Retina (tissue), 1 donor: ENCODE data around the gene UBXN4.

Source experiments
- DNase-seq: peaks from one replicate; pipeline ENCODE4 v3.0.0-alpha.2; 2016

The UBXN4 gene

DNA sequence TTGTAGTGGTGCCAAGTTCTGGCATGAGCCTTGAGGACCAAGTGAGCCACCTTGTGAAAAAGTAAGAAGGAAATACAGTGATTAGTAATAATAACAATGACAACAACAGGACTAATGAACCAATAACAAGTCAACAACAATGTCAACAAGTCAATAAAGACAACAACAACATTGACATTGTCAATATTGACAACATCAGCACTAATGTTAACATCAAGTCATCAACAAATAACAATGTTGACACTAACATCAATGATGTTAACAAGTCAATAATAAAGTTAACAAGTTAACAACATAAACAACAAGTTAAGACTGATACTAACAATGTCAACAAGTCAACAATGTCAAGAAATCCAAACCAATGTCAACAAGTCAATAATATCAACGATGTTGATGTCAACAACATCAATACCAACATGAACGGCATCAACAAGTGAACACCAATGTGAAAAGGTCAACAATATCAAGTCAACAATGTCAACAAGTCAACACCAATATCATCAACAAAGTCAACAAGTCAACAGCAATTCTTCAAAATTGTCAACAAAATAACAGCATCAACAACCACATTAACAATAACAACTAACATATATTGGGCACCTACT lies 71.4 kb downstream of the UBXN4 start:
- no peak for DNase-seq

- DNase-seq = no peak
Measured at GRCh38 chr2:135815269-135815668, 73.6 kb downstream of the UBXN4 start.

GRCh38 chr2:135817466-135817865 lies 75.8 kb downstream of the UBXN4 start:
- DNase-seq = no peak

GRCh38 chr2:135817951-135818350 lies 76.3 kb downstream of the UBXN4 start:
- DNase-seq = no peak

- DNase-seq = no peak
Measured at GRCh38 chr2:135818937-135819610, 77.4 kb downstream of the UBXN4 start.

DNA sequence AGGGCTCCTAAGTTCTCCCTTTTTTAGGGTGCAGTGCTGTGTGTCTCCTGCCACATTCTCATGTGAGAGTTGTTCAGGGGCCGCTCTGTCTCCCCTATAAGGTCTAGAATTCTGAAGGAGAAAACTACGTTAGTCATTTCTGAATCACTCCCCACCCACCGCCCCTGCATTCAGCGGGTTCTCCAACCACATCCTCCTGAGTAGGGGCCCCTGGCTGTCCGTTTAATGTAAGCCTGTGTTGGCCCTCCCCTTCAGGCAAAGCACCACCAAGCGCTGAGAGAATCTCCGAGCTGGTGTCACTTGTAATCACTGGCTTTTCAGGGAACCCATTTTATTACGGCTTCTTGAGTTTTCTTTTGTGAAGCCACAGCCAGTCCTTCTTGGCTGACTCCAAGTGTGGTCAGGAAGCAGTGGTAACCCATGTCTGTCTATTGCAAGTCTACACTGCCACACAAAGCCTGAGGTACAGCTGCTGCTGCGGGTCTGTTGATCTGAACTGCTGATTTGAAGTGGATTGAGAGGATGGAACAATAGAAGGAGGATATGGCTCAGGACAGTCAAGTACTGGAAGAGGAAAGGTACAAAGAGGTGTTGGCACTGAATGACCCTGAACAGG lies 78.5 kb downstream of the UBXN4 start:
- DNase-seq = no peak

DNA sequence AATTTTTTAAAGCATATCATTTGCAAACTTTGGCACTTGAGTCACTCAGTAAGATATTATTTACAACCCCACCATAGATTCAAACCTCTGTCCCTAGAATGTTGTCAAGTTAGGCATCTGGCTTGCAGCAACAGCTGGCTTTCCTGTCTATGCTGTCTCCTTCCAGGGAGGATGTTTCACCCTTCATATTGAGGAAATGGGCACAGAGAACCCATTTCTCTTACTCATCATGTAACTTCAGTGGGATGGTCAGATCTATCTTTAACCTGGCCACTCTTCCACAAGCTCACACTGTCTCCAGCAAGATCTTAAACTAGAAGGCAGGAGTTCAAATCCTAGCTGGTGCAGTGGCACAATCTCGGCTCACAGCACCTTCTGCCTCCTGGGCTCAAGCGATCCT lies 79.5 kb downstream of the UBXN4 start:
- no peak for DNase-seq

DNA sequence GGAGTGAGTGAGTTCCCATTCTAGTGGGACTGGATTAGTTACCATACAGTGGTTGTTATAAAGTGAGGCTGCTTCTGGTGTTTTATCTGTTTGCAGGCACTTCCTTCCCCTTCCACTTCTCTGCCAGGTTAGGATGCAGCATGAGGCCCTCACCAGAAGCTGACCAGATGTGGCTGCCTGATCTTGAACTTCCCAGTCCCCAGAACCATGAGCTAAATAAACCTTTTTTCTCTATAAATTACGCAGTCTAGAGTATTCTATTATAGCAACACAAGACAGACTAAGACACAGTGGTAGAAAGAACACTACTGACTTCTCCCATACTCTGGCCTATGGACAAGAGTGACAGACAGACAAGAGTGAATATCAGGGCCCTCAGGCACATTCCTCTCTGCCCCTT lies 81.2 kb downstream of the UBXN4 start:
- no peak for DNase-seq

DNA sequence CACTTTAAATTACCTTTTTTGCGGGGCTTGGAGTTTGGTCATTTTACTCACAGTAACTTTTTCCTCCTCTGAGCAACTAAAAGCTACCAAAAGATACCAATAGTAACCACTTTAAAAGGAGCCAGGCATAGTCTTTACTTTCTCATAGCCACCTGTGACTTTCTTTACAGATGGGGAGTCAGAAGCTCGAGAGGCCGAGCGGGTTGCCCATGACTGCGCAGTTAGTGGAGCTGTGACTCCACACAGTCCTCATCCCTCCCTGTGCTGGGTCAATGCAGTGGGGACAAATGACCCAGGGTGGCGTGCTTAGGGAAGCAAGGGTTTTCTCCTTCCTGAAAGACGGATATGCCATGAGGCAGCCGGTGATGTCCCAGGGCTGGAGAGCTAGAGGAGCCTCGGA lies 83.5 kb downstream of the UBXN4 start:
- DNase-seq = no peak

DNA sequence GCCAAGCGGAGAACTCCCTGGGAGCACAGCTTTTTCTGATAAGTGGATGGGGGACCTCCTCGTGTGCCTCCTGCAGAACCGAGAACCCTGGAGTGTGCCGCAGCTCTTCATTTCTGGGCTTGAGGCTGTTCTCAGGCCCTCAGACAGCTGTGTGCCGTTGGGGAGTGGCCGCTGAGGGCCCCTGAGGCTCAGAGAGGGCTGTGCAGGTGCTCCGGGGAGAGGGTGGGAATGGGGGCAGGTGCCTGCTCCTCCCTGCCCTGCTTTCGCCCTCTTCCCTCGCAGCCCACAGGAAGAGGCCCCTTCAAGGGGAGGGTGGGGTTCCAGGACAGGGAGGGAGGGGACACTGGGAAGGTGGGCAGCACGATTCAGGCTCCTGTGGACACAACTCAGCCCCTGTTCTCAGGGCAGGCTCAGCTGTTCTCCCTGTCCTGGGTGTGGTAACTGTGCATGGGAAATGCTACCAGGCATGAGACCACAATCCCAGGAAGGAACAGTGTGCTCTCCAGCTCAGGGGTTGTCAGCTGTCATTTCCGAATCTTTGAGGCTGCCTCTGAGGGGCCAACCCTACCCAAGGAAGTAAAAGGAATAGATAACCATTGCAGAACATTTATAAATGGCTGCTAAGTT lies 84.0 kb downstream of the UBXN4 start:
- no peak for DNase-seq

- DNase-seq = no peak
Measured at GRCh38 chr2:135826544-135826943, 84.9 kb downstream of the UBXN4 start.

GRCh38 chr2:135829378-135830135 lies 87.9 kb downstream of the UBXN4 start:
- no peak for DNase-seq

- no peak for DNase-seq
Measured at GRCh38 chr2:135831180-135831812, 89.6 kb downstream of the UBXN4 start.

- DNase-seq = no peak
Measured at GRCh38 chr2:135832891-135833290, 91.2 kb downstream of the UBXN4 start.
